ENCODE measurements around the gene KRT17. TPM values are rescaled to one million over a fixed set of nuclear protein-coding genes. Genes with fewer than 3 reads are reported as not detected.

KRT17 gene
- total and polyA plus RNA-seq, 2 experiments from 2014 or later, result 1.8 to 3.8 TPM

GRCh38 chr17:41581366-41582060 lies 42.9 kb downstream of the KRT17 start:
- no peak overlapping the region for H3K9ac ChIP-seq
- peak; percentile 37 for DNase-seq
- in situ Hi-C loops (cut with MboI), result no loop called here

DNA sequence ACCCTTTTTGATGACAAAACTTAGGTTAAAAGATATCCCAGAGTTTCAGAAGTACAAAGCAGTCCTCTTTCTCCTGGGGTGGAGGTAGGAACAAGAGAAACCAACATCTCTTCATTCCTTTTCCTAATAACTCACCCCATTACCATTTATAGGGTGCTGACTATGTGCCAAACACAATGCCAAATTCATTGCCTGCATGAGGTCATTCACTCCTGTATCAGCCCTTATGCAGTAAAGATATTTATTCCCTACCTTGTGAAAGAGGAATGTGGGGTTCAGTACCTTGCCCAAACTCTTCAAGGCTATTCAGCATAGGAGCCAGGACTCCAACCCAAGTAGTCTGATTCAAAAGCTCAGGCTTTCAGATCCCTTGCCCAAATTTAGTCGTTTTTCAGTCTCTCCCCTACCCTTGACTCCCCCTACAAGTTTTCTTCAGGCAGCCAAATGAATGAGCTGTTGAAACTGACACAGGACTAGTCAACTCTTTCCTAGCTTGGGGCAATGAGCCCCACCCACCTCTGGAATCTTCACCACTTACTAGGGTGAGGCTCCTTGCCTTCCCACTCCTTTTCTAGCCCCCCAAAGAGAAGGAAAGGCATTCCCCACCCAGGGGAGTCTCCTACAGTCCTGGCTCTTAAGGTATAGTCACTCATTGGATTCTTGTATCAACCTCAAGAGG lies 43.5 kb downstream of the KRT17 start:
- in situ Hi-C loops (cut with MboI), result no loop called here
- TF ChIP-seq EZH2phosphoT487 (IDR thresholded peaks at IDR 0.05; ENCODE audit: insufficient read depth, low read depth), result no peak
- no peak for TF ChIP-seq EZH2 (IDR thresholded peaks at IDR 0.05; ENCODE audit: insufficient read depth, poor library complexity, severe bottlenecking)
- no peaks in the 10 kb centered on the region for H4K20me1 ChIP-seq (ENCODE audit: insufficient read depth)
- no peak overlapping the region for H3K9ac ChIP-seq
- no peak overlapping the region for H3K27ac ChIP-seq
- 0 to 20% methylated on average over 1 of the region's 1 CpG for WGBS, 2 experiments (ENCODE audit: low coverage in 1 of 2, low lambda C conversion rate in 2 of 2, missing lambda C conversion rate in 2 of 2)
- 0 out of 2 replicates have a peak, but pooled peaks cover 9% of the 10 kb centered on the region for H3K4me1 ChIP-seq (ENCODE audit: insufficient read depth)
- H3K9me3 ChIP-seq (ENCODE audit: low read depth), result no peaks in the 10 kb centered on the region
- H3K27me3 ChIP-seq (replicated peaks; ENCODE audit: insufficient read depth), result peaks cover 17% of the 10 kb centered on the region; the same call in 1 of the 2 replicates
- H3K36me3 ChIP-seq (ENCODE audit: low read depth), result no peaks in the 10 kb centered on the region
- no peak overlapping the region for H3K4me3 ChIP-seq
- peak; percentile 33 for DNase-seq
- H3K4me2 ChIP-seq (ENCODE audit: unreplicated experiment), result no peak overlapping the region
- no peaks in the 10 kb centered on the region for H3K9me2 ChIP-seq (ENCODE audit: insufficient read depth)
- no peak overlapping the region for H2AFZ ChIP-seq
- no peaks in the 10 kb centered on the region for H3F3A ChIP-seq (ENCODE audit: insufficient read depth)
- no peaks in the 10 kb centered on the region for H3K79me2 ChIP-seq (ENCODE audit: insufficient read depth)

More at GRCh38 chr17:41581366-41582060, 42.9 kb downstream of the KRT17 start:
- H3K27me3 ChIP-seq (replicated peaks; ENCODE audit: insufficient read depth), result peaks cover 12% of the 10 kb centered on the region; the same call in 1 of the 2 replicates
- TF ChIP-seq EZH2 (IDR thresholded peaks at IDR 0.05; ENCODE audit: insufficient read depth, poor library complexity, severe bottlenecking) (no peak), EZH2phosphoT487 (IDR thresholded peaks at IDR 0.05; ENCODE audit: insufficient read depth, low read depth) (no peak)
- H3K79me2 ChIP-seq (ENCODE audit: insufficient read depth), result no peaks in the 10 kb centered on the region
- H3K9me2 ChIP-seq (ENCODE audit: insufficient read depth), result no peaks in the 10 kb centered on the region
- no peak overlapping the region for H3K27ac ChIP-seq
- H3K36me3 ChIP-seq (ENCODE audit: low read depth), result no peaks in the 10 kb centered on the region
- 69 to 72% methylated on average over 4 of the region's 4 CpGs for WGBS, 2 experiments (ENCODE audit: low coverage in 1 of 2, low lambda C conversion rate in 2 of 2, missing lambda C conversion rate in 2 of 2)
- 0 out of 2 replicates have a peak, but pooled peaks cover 9% of the 10 kb centered on the region for H3K4me1 ChIP-seq (ENCODE audit: insufficient read depth)
- H3F3A ChIP-seq (ENCODE audit: insufficient read depth), result no peaks in the 10 kb centered on the region
- H3K9me3 ChIP-seq (ENCODE audit: low read depth), result no peaks in the 10 kb centered on the region
- H3K4me3 ChIP-seq, result no peak overlapping the region
- no peak overlapping the region for H3K4me2 ChIP-seq (ENCODE audit: unreplicated experiment)
- H4K20me1 ChIP-seq (ENCODE audit: insufficient read depth), result no peaks in the 10 kb centered on the region
- no peak overlapping the region for H2AFZ ChIP-seq

DNA sequence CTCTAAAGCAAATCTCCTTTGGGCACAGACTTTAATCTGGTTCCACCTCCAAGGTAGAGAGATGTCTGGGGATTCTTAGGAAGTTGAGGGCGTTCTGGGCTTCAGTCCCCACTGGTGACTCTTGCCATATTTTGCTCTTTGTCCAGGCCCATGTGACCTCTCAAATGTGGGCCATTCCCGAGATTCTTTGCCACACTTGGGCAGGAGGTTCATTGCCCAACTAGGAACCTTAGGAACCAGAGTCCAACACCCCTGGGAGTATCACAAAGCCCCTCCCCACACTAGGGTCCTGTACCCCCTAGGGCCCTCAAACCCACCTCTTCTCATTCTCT lies 44.2 kb downstream of the KRT17 start:
- no peak for DNase-seq
- in situ Hi-C loops (cut with MboI), result no loop called here
- no peaks in the 10 kb centered on the region for H3K79me2 ChIP-seq (ENCODE audit: insufficient read depth)
- peaks cover 21% of the 10 kb centered on the region; the same call in 1 of the 2 replicates for H3K27me3 ChIP-seq (replicated peaks; ENCODE audit: insufficient read depth)
- no peaks in the 10 kb centered on the region for H3K9me3 ChIP-seq (ENCODE audit: low read depth)
- WGBS, 2 experiments (ENCODE audit: low coverage in 1 of 2, low lambda C conversion rate in 2 of 2, missing lambda C conversion rate in 2 of 2), result 60 to 63% methylated on average over 2 of the region's 2 CpGs
- no peaks in the 10 kb centered on the region for H3K9me2 ChIP-seq (ENCODE audit: insufficient read depth)
- 0 out of 2 replicates have a peak, but pooled peaks cover 9% of the 10 kb centered on the region for H3K4me1 ChIP-seq (ENCODE audit: insufficient read depth)
- H3K4me2 ChIP-seq (ENCODE audit: unreplicated experiment), result no peak overlapping the region
- H3K9ac ChIP-seq, result no peak overlapping the region
- no peaks in the 10 kb centered on the region for H3F3A ChIP-seq (ENCODE audit: insufficient read depth)
- no peak overlapping the region for H2AFZ ChIP-seq
- H3K27ac ChIP-seq, result no peak overlapping the region
- H3K36me3 ChIP-seq (ENCODE audit: low read depth), result no peaks in the 10 kb centered on the region
- no peaks in the 10 kb centered on the region for H4K20me1 ChIP-seq (ENCODE audit: insufficient read depth)
- TF ChIP-seq EZH2phosphoT487 (IDR thresholded peaks at IDR 0.05; ENCODE audit: insufficient read depth, low read depth) (no peak), EZH2 (IDR thresholded peaks at IDR 0.05; ENCODE audit: insufficient read depth, poor library complexity, severe bottlenecking) (no peak)
- H3K4me3 ChIP-seq, result no peak overlapping the region

- H3K9me2 ChIP-seq (ENCODE audit: insufficient read depth), result no peaks in the 10 kb centered on the region
- DNase-seq, result peak; percentile 85
- H3K4me2 ChIP-seq (ENCODE audit: unreplicated experiment), result no peak overlapping the region
- H3K79me2 ChIP-seq (ENCODE audit: insufficient read depth), result no peaks in the 10 kb centered on the region
- no peaks in the 10 kb centered on the region for H3F3A ChIP-seq (ENCODE audit: insufficient read depth)
- no peak overlapping the region for H3K27ac ChIP-seq
- no peak overlapping the region for H3K4me3 ChIP-seq
- H3K9me3 ChIP-seq (ENCODE audit: low read depth), result no peaks in the 10 kb centered on the region
- 0 out of 2 replicates have a peak, but pooled peaks cover 9% of the 10 kb centered on the region for H3K4me1 ChIP-seq (ENCODE audit: insufficient read depth)
- no peak overlapping the region; the same call in 1 of the 2 replicates for H2AFZ ChIP-seq
- no peak for TF ChIP-seq EZH2phosphoT487 (IDR thresholded peaks at IDR 0.05; ENCODE audit: insufficient read depth, low read depth)
- TF ChIP-seq EZH2 (IDR thresholded peaks at IDR 0.05; ENCODE audit: insufficient read depth, poor library complexity, severe bottlenecking), result no peak
- H3K9ac ChIP-seq, result no peak overlapping the region
- in situ Hi-C loops (cut with MboI), result no loop called here
- peaks cover 24% of the 10 kb centered on the region; the same call in 1 of the 2 replicates for H3K27me3 ChIP-seq (replicated peaks; ENCODE audit: insufficient read depth)
- 47 to 48% methylated on average over 18 of the region's 18 CpGs for WGBS, 2 experiments (ENCODE audit: low coverage in 1 of 2, low lambda C conversion rate in 2 of 2, missing lambda C conversion rate in 2 of 2)
- H3K36me3 ChIP-seq (ENCODE audit: low read depth), result no peaks in the 10 kb centered on the region
- no peaks in the 10 kb centered on the region for H4K20me1 ChIP-seq (ENCODE audit: insufficient read depth)
Observed at GRCh38 chr17:41579484-41580243, 44.7 kb downstream of the KRT17 start.
